Stimulated activated CD8-positive, alpha-beta memory T cell treated with anti-CD3 and anti-CD28 coated beads, Interleukin-7, amount 100 ng/mL, for 24 hours (primary cell): ENCODE measurements around the gene SEMA5A.

Experiments used
- DNase-seq: peaks from one replicate; pipeline ENCODE4 v3.0.0-alpha.2; 2020; ENCODE audit warnings: low read depth

The SEMA5A gene

DNA sequence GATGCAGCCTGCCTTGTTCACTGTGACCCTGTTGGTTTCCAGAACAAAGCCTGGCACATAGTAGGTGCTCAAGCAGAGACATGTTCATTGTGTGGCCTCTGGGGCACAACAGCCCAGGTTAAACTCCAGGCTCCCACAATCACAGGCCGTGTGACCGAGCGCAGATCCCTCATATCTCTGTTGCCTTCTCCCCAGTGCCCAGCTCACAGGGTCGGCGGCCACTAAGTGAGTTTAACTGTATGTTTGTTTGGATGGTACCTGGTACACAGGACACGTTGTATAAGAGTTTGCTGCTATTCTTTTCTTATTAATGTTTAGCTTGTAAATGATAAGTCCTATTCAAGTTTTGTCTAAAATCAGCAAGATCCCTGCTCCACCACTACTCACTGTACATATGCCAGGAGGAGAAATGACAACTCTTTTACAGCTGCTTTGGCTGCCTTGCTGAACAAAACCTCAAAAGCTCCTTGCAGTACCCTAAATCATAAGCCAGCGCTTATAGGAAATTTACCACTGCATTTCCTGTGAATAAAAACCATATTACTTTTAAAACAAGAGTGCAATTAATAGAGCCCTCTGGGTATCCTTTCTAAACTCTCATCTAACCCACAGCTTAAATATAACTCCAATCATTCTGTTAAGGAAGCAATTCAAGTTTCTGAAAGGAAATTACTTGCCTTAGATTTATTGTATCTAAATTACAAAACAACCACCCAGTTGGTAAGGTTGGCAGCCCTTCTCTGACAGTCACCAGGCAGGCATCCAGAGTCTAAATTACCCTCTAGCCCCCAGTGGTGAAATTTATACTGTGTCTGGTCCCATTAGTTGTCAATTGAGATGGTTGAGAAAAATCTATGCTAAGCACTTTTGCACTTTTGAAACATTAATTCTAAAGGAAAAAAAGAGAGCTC lies 379.4 kb downstream of the SEMA5A start:
- DNase-seq = no peak

- DNase-seq = no peak
Measured at GRCh38 chr5:9165546-9165945, 380.3 kb downstream of the SEMA5A start.

DNA sequence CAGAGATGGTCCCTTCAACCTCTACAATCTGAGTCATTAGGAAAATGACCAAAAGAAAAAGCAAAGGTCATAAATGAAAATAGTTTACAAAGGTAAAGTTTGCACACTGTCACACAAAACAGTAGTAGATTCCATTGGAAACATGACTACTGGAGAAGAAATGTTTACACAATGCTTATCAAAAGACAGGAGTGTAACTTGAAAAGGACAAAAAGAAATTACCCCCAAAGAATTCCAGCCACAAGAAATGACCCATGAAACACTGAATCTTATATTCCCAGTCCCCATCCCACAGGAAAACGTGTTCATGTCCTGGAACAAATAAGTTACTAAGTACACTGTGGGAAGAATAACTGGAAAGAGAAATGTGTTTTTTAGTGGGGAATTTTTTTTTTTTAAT lies 385.1 kb downstream of the SEMA5A start:
- DNase-seq = no peak

- DNase-seq = no peak
Measured at GRCh38 chr5:9157811-9158210, 388.1 kb downstream of the SEMA5A start.

GRCh38 chr5:9157020-9157419 lies 388.9 kb downstream of the SEMA5A start:
- DNase-seq = no peak

GRCh38 chr5:9156282-9156681 lies 389.6 kb downstream of the SEMA5A start:
- no peak for DNase-seq

DNA sequence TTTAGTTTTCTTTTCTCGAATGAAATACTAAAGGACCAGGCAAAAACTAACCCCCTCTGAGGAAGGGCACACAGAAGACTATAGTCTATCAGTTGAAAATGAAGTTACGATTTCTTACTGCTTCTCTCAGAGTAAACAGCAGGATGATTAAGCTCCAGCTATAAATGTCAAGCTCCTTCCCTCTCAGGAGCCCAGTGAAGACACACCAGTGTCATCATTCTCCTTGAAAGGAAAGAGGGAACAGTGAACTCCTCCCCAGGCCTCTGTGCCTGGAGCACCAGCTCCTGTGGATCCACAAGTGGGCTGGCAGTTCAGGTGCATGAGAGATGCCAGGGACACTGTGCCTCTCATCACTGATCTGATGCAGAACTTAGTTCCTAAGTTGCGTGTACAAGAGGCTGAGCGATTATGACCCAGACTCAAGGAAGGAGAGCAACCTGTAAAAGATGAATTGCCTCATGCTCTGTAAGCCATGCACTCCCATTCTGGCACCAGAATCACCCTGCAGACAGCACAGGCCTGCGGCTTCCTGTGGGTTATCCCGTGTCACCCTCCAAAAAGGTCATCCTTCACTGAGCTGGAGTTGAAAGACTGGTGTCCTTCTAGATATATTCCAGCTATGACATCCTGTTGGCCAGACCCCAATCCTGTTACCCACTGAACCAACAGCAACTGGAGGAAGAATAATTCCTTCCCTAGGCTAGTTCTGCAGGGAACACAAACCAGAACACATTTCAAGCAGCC lies 394.0 kb downstream of the SEMA5A start:
- no peak for DNase-seq

DNA sequence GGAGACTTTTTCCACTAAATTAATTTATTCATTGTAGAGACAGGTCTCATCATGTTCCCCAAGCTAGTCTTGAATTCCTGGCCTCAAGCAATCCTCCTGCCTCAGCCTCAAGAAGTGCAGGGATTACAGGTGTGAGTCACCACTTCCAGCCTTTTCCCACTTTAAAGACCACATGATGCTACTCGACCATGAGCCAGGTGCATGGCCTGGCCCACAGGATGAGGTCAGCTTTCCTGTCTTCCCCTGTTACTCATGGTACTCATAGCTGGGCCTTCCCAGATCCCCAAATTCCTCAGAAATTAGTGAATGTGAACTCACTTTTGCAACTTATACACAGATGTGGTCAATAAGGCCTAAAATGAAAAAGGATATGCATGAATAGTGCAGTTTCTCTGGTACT lies 395.9 kb downstream of the SEMA5A start:
- DNase-seq = no peak

DNA sequence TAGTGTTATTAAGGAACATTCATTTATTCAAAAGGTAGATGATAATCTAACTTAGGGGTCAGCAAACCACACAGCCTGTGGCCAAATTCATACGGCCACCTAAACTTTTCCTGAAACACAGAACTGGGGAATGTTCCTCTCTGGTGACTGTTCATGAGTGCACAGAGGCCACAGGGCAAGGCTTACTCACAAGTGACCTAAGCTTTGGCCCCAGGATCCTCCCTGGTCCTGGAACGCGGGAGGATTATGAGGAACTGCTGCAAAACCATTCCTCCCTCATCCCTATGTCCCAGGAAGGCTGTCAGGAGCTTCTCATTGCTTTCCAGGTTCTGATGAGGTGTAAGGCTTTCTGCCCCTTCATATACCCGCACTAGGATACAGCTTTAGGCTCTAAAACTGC lies 397.6 kb downstream of the SEMA5A start:
- no peak for DNase-seq

DNA sequence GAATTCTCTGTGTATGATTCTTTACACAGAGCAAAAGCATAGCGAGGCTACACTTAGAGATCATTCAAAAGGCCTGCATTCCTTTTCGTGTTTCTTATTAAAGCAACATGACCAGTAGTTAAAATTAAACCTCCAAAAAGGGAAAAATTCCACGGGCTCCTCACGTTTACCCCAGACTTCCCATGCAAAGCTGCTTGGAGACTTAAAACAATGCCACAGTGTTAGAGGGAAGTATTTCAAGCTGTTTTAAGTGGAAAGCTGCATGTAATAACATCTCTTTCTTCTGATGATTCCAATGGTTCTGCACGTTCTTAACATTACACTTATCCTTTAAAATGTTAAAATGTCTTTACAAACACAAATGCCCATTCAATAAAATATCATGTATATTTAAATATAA lies 405.2 kb downstream of the SEMA5A start:
- no peak for DNase-seq

GRCh38 chr5:9140202-9140601 lies 405.7 kb downstream of the SEMA5A start:
- no peak for DNase-seq

DNA sequence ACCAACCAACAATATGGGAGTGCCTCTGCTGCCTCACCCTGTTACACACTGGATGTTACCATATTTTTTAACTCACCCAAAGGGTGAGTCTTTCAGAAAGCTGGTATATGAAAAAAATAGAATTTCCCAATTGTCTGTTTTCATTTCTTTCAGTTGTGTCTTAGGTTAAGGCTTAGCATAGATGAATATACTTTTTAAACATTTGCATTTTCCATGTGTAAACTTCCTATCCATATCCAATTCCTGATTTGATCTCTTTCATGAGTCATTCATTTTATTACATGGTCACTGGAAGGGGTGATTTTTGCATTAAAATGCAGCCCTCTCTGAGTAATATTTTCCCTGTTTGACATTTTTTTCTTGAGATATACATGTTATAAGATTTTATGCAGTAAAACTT lies 406.5 kb downstream of the SEMA5A start:
- no peak for DNase-seq

DNA sequence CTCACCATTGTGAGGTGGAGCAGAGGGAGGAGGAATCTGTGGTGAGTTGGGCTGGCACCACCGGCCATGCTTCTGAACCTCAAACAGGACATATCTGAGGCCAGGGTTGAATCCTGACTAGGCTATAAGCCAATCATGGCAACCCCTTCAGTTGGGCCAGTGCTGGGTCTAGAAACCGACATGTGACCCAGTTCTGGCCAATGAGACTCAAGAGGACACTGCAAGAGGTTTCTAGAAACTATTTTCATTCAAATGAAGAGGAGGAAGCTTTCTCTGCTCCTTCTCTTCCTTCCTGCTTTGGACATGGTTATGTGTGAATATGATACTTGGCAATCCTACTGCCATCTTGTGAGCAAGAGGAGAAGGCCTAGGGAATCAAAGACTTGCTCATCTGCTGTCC lies 417.7 kb downstream of the SEMA5A start:
- no peak for DNase-seq

GRCh38 chr5:9126490-9126889 lies 419.4 kb downstream of the SEMA5A start:
- no peak for DNase-seq

DNA sequence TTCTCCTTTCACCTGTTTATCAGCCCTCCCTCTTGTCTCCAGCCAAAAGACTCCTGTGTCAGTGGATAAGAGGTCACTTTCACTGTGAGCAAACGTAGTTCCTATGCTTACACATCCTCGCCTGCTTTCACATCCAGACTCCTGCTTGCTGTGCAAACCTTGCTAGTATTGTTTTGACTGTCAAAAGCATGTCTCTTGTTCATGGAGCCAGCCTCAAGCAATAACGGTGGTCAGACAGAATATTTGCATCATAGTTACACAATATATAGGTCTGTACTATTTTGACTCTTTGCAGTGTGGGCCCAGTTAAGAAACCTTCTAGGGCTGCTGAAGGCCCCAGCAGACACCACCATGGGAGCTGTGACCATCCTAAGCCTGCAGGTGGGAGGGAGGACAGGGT lies 420.0 kb downstream of the SEMA5A start:
- DNase-seq = no peak

DNA sequence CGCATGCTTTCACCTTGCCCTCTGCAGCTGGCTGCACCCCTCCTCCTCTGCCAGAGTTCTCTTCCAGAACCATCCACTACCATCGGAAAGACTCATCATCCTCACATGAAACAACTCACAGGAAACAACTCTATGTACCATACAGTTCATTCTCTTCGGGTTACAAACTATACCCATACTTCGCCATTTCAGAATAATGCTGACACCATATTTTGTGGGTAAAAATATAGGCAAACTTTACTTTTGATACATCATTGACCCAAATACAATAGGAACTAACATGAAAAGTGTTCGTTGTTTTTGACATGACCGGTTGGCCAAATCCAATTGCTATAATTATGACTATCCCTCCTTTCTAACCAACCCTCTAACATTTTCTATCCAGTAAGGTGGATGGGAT lies 421.0 kb downstream of the SEMA5A start:
- no peak for DNase-seq

DNA sequence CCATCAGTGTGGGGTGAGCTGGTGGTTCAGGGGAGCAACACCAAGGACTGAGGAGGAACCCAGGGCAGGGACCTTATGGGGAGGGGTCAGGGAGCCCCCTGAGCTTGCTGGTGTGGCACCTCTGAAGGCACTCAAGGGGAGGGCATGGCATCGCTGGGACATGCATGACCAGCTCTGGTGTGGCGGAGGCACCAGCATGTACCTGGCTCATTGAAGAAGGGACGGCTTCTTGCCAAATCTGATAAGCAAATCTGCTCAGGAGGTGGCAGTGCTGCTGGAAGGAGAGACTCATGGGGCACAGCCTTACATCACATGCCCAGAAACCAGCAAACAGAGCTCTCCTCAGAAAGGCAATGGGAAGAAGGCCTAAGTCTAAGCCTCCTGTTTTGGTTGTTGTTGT lies 421.8 kb downstream of the SEMA5A start:
- DNase-seq = no peak

GRCh38 chr5:9122528-9122927 lies 423.3 kb downstream of the SEMA5A start:
- no peak for DNase-seq

- no peak for DNase-seq
Measured at GRCh38 chr5:9121597-9121996, 424.3 kb downstream of the SEMA5A start.

DNA sequence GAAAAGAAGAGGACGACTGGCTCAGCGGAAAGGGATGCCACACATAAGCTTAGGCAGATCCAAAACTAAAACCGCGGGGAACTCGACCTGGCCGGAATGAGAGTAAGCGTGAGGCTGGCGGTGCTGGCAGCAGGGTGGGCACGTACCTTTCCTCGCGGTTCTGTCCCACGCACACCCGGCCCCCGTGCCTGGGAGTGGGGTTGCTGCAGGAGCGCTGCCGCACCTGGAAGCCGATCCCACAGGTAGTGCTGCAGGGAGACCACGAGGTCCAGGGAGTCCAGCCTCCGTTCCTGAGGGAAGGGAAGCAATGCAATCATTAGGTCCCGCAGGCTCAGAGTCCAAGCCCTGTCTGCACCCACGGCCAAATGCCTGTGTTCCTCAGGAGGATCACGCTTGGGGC lies 427.0 kb downstream of the SEMA5A start:
- no peak for DNase-seq

- no peak for DNase-seq
Measured at GRCh38 chr5:9115093-9115492, 430.8 kb downstream of the SEMA5A start.

DNA sequence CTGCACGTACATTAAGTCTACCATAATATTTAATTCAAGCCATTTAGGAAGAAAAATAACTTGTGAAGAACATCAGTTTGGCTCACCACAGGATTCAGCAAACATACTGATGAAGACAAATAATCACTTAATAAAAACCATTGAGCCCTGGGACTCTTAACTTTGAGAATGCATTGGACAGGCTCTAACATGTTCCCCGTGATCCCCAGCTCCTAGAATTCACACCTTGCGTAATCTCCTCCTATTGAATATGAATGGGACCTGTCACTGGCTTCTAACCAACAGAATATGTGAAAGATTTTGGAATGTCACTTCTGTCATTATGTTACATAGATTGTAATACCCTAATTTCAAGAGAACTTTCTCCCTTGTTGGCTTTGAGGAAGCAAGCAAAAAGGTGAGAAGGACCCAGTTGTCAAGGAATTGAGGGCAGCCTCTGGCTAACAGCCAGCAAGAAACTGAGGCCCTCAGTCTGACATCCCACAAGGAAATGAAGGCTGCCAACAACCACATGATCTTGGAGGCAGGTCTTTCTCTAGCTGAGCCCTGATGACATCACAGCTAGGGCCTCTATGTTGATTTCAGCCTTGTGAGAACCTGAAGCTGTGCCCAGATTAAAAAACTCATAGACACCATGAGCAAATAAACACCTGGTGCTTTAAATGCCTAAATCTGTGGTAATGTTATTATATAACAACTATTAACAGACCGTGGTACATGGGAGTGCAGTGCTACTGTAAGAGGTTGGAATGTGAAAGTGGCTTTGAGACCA lies 433.2 kb downstream of the SEMA5A start:
- no peak for DNase-seq

DNA sequence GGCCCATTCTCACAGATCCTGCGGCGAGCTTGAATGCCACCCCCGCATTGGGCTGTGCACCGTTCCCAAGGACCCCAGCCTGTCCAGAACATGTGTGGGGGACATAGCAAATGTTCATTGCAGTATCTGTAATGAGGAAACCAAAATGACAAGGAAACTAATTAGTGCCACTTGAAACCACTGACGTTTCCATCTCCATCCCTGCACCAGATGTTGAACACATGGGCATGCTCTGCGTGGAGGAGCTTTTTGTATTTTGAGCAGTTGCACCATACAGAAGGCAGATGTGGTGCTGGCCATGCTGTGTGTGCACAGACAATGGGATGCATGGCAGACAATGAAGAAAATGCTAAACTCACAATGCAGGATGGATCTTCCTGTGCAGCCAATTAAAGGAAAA lies 437.7 kb downstream of the SEMA5A start:
- DNase-seq = no peak
